GM18873 (cell line): ENCODE data around the gene ASH1L.
"Not testable (repeated sequence)": the region's sequence is repeated elsewhere in the genome, so short reads cannot be mapped to it uniquely, and the experiment has no call there.

Source experiments
- ATAC-seq: cut with Tn5 transposase; IDR thresholded peaks from one replicate; pipeline ENCODE4 v1.9.1; 2021; ENCODE audit warnings: mild to moderate bottlenecking, moderate library complexity, moderate number of reproducible peaks; ENCODE audit not compliant: unreplicated experiment, low FRiP score

The ASH1L gene

DNA sequence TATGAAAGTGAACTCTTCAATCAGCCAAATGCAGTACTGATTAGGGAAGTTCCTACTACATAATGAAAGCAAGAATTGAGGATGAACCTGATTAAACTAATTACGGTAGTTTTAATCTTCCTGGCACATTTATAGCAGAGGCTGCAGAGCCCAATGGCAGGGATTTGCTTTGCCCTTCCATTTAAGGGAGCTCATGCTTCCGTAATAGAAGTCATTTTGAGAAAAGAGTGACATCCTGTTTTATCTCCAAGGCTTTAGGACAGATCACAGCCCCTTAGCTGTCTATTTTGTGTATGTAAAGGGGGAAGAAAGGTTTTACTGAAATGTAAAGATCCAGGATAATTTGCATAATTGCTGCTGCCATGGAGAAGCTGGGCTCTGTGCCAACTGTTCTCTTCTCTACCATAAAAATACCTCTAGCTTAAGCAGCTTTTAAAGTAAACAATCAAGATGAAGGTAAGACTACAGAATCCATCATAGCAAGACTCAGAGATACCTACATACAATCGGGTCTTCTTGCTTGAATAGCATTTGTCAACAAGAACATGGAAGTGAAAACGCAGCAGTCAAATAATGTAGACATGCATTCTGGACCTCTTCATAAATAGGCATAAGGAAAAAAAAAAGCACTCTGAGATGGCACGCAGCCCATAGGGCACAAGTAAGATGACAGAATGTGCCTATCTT is 62.5 kb downstream of the ASH1L start:
- ATAC-seq = no peak

DNA sequence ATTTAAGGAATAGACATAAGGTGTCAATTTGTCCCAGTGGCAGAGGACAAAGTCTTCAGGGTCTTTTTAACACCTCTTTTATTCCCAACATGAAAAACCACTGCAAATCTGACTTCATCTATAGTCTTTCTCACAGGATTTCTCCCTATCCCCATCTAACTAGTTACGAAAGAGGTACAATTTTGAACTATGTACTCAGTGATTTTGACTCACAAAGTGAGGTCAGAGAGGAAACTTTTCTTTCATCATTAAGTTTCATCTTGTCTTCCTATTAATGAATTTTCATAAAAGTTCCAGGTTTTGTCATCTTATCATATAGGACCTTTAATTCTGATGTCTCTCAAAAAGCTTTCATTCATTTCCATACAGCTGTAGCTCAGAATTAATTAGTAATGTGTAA is 63.3 kb downstream of the ASH1L start:
- no peak for ATAC-seq

DNA sequence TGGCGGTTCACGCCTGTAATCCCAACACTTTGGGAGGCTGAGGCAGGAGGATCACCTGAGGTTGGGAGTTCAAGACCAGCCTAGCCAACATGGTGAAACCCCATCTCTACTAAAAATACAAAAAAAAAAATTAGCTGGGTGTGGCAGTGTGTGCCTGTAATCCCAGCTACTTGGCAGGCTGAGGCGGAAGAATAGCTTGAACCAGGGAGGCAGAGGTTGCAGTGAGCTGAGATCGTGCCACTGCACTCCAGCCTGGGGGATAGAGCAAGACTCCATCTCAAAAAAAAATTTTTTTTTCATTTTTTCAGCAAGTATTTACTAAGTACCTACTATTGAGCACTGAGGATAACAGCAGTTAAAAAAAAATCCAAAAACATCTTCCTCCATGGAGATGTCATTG is 69.0 kb downstream of the ASH1L start:
- ATAC-seq = not testable (repeated sequence)

DNA sequence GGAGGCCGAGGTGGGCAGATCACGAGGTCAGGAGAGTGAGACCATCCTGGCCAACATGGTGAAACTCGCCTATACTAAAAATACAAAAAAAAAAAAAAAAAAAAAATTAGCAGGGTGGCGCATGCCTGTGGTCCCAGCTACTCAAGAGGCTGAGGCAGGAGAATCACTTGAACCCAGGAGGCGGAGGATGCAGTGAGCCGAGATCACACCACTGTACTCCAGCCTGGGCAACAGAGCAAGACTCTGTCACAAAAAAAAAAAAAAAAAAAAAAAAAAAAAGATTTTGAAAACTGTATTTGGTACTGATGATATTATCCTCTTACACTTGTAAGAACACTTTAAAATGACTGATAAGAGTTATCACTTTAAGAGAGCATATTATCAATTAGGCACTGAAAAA is 74.2 kb downstream of the ASH1L start:
- not testable (repeated sequence) for ATAC-seq

DNA sequence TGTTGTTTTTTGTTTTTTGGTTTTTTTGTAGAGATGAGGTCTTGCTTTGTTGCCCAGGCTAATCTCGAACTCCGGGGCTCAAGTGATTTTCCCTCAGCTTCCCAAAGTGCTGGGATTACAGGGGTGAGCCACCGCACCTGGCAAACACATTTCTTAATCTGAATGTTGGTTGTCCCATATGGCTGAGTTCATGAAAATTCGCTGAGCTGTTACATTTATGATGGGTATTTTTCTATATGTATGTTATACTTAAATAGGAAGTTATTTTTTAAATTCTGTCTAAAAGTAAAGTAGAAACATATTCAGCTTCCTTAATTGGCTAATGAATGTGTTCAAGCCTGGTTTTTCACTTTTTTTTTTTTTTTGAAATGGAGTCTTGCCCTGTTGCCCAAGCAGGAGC is 75.1 kb downstream of the ASH1L start:
- no peak for ATAC-seq

DNA sequence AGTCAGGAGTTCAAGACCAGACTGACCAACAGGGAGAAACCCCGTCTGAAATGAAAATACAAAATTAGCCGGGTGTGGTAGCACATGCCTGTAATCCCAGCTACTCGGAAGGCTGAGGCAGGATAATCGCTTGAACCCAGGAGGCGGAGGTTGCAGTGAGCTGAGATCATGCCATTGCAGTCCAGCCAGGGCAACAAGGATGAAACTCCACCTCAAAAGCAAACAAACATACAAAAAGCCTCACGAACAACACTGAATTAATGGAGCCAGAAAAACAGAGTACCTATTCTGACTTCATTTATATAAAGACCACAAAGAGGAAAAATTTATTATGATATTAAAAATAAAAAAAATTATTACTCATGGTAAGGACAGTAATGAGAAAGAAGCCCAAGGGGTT is 75.7 kb downstream of the ASH1L start:
- ATAC-seq = not testable (repeated sequence)

DNA sequence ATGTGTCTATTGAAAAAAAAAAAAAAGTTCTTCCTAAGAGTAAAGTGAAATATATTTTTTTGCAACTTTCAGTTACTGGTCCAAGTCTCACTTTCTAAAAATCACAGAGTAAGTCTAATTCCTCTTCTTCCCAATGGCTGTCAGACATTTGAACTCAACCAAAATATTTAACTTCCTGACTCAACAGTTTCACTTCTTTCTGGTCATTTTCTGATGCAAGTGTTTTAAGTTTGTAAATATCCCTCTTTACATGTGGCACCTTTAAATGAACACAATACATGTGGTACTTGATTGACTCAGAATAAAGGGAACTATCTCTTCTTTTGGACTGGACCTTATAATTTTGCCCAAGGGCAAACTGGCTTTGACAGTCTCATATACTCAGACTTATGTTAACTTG is 76.7 kb downstream of the ASH1L start:
- no peak for ATAC-seq

DNA sequence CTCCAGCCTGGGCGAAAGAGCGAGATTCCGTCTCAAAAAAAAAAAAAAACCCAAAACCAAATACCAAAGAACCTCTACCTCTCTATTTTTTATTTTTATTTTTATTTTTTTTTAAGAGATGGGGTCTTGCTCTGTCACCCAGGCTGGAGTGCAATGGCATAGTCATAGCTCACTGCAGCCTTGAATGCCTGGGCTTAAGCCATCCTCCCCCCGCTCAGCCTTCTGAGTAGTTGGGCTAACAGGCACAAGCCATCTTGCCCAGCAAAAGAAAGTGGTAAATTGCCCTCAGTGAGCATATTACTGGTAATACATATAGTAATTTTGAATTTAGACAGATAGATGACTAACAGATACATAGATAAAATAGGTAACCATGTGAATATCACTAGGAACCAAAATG is 77.4 kb downstream of the ASH1L start:
- no peak for ATAC-seq

DNA sequence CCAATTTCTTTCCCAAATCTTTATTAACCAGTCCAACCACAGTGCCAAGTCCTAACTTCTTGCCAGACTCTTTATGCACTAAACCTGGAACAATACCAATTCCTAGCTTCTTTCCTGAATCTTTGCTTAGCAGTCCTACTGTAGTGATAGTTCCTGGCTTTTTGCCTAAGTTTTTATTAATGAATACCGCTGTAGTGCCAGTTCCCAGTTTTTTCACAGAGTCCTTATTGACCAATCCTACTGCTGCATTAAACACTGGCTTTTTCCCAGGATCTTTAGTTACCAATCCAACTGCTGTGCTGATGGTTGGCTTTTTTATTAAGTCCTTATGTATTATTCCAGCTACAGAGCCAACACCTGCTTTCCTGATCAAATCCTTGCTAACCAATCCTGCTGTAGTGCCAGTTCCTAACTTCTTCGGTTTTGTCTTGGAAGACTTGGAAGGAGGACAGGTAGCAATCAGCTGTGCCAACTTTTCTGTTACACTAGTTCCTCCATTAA is 80.8 kb downstream of the ASH1L start:
- no peak for ATAC-seq

DNA sequence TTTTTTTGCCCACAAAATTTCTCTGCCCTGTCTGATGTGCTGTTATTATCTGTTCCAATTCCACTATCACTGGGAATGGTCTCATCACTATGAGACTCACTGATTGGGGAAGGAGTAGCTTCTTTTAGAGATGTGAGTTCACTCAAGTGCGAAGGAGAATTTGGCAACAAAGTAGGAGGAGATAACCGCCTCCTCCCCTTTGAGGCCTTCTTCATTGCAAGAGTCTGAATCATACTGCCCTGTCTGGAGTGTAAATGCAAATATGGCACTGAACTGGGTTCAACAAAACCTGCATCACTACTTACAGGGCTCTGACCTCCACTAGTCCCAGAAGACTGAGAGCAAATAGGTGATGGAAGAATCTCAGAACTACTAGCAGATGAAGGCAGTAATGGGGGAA is 83.4 kb downstream of the ASH1L start:
- ATAC-seq = no peak

DNA sequence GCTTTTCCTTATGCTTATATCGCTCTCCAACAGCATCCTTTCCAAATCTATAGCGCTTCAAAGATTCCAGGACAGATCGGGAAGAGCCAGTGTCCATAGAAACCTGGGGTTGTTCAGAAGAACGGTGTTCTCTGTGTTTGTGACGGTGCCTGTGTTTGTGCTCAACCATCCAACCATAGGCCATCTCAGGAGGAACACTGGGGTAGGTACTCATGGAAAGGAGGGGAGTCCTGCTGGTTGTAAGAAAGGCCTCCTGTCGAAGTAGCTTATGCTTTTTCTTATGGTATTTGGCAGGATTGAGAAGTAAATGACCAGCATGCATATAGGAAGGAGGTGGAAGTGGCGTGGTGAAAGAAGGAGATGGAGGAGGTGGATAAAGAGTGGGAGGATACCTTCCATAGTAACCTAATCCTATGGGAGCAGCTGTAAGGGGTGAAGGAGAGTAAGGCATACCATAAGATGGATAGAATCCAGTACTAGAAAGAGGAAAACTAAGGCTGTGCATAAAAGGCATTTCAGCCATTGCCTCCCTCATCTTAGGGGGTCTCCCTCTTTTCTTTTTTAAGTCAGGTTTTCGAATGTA is 84.2 kb downstream of the ASH1L start:
- ATAC-seq = no peak

DNA sequence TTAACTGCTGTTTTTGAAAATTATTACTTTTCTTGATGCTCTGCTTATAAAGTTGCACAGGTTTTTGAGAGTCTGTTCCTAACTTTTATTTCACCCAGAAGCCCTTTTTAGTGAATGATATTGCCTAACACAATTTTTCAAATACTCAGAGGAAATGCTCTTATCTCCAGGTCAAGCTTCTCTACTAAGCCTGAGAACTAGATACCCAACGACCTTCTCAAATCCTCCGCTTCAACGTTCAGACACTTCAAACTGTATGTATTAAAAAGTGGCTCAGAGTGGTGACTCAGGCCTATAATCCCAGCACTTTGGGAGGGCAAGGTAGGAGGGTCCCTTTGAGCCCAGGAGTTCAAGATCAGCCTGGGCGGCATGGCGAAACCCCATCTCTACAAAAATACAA is 88.5 kb downstream of the ASH1L start:
- no peak for ATAC-seq

DNA sequence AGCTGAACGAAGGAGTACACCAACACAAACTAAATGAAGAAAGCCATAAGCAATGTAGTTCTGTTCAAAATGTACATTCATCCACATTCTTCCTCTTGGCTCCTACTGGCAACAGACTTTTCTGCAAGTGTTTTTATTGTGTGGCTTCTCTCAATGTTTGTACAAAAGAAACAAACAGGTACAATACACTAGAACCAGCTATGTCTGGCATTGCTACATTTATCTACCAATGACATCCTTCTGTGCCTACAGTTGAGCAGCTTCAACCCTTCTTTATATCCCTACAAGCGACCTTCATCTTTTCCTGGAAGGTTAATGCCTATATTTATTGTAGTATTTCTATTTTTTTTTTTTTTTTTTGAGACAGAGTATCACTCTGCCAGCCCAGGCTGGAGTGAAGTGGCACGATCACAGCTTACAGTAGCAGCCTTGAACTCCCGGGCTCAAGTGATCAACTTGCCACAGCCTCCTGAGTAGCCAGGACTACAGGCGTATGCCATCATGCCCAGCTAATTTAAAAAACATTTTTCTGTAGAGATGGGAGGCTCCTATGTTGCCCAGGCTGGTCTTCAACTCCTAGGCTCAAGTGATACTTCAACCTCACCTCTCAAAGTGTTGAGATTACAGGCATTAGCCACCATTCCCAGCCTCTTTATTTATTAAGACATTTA is 89.3 kb downstream of the ASH1L start:
- no peak for ATAC-seq

DNA sequence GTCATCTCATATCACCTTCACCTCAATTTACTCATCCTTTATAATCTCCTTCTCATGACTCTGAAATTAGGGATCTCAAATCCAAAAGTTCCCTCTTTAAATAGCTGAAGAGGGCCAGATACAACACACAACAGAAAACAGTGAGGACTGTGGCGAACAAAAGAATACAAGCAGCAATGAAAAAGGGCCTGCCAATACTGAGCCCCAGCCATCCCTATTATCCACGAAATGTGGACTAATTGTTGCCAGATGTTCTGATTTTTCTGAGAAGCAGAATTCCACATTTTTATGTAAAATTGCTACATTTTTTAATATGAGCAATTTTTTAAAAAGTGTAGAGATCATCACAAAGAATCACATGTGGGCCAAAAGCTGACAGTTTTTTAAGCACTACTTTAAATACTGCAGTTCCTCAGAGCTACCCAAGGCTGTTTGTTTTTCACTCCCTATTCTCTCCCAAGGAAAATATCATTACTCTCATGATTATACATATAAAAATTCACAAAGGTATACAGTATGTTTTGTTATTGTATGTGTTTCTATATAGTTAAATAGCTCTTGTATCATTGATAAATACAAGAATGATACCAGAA is 90.0 kb downstream of the ASH1L start:
- no peak for ATAC-seq

DNA sequence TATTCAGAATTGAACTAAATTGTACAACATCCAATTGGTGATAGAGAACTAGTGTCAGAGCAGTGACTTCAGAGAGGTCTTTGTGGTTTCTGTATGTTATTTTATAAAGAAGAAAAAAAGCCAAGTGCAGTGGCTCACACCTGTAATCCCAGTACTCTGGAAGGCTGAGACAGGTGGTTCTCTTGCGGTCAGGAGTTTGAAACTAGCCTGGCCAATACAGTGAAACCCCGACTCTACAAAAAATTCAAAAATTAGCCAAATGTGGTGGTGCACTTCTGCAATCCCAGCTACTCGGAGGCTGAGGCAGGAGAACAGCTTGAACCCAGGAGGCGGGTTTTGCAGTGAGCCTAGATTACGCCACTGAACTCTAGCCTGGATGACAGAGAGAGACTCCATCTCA is 90.7 kb downstream of the ASH1L start:
- ATAC-seq = no peak

DNA sequence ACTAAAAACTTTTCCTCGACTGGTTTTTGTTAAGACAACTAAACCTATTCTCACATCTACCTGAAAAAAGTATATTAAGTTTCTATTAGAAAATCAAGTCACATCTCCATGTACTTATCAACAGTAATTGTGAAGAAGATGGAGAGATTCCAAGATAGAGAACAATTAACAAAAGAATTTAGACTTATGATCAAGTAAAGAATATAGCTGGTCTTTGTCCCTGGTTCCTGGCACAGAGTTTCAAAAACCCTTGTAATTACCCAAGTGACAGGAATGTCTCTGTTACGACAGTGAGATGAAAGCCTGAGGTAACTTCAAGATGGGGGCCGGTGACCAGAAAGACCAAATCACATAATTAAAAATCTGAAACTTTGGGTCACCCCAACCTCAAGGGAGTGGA is 91.6 kb downstream of the ASH1L start:
- ATAC-seq = no peak

DNA sequence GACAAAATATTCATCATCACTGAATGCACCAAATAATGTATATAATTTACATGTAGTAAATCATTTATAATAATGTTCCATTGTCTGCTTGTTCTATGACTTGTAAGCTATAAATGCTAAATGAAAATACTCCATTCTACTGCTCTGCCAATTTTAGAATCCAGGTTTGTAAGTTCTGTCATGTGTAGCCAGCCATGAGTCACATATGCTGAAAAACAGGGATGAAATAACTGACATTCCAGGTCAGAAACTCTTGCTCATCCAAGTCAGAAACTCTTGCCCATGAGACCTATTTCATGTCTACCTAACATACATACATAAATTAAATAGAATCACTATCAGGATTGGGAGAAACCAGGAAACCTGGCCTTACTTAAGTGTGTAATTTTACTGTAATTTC is 95.6 kb downstream of the ASH1L start:
- no peak for ATAC-seq

DNA sequence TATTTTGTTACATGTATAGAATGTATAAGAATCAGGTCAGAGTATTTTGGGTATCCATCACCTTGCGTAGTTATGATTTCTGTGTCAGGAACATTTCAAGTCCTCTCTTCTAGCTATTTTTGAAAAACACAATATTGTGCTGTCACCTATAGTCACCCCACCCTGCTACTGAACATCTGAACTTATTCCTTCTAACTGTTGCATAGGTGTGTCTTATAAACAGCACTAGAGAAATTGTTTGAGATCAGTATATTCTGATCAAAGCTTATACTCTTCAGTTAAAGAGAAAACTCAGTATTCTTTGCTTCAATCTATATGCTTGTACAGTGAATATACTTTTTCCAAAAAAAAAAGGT is 96.0 kb downstream of the ASH1L start:
- ATAC-seq = no peak

DNA sequence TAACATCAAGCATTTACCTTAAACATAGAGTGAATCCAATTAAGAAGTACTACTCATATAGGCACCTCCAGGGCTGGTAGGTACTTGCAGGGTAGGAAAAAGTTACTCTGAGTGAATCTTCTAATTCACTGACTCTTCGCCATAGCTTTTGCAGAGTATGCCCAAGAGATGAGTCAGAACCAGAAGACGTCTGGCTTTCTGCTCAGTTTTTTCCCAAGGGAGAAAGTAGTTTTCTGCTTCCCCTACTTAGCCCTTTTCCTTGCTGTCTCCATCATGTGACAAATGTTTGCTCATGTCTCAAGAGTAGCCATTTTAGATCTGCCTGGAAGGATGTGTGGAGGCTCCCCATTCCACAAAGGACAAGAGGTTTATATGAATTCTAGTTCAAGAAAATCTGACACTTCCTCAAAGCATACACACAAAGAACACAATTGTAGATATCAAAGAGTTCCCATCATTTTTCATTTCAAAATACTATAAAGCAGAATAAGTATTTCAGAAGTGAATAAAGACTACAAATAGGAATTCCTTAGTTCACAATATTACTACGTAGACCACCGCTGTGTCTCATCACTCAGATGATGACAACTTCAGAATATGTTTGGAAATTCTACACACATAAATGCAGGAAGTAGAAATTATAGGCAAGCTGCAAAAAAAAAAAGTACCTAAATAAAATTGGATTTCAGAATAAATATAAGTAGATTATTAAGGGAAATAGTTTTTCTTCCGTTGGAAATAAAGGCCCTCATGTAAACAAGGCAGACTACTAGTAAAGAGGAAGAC is 98.5 kb downstream of the ASH1L start:
- no peak for ATAC-seq

DNA sequence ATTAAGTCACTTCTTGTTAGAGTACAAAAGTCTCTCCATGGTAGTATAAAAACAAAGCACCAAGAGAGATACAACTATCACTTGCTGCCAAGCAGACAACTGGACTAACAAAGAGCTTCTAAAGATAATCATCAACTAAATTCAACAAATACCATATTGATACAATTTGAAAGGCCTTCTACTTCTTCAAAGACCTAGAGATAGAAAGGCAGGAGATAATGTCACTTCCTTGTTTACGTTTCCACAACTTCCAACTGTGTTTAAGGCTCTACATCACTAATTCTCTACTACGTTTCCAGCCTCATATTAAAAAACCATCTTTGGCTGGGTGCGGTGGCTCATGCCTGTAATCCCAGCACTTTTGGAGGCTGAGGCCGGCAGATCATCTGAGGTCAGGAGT is 104.5 kb downstream of the ASH1L start:
- ATAC-seq = no peak

DNA sequence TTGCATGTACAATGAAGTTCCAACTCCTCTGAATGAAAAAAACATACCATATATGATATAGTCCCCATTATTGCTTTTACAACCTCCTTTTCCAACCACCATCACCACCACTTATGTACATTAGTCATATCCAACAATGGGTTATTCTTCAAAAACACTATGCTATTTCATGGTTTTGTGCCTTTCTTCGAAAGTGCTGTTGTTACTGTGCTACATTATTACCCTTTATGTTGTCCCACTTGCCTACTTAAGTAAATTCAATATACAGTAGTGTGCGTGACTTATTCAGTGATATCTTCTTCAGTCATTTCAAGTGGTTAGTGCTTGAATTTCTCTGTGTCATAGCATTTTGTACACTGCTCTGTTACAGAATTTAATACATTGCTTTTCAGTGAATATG is 105.3 kb downstream of the ASH1L start:
- ATAC-seq = no peak
